ENCODE results near the gene TNFAIP3.

The TNFAIP3 gene

GRCh38 chr6:137913996-137914529, 47.0 kb downstream of the TNFAIP3 start:
- H3K36me3 Mint-ChIP-seq (ENCODE audit: low read depth), result no peaks in the 10 kb centered on the region
- H3K4me3 Mint-ChIP-seq, result no peak overlapping the region
- H3K27ac Mint-ChIP-seq, result no peak overlapping the region
- H3K4me1 Mint-ChIP-seq (ENCODE audit: low read depth), result peaks cover 52% of the 10 kb centered on the region
- peaks cover 9% of the 10 kb centered on the region for H3K9me3 Mint-ChIP-seq
- no peaks in the 10 kb centered on the region for H3K27me3 Mint-ChIP-seq
- intact Hi-C loops (cut with micrococcal nuclease), result no loop called here

GRCh38 chr6:137914530-137915193, 47.6 kb downstream of the TNFAIP3 start:
- intact Hi-C loops (cut with micrococcal nuclease), result no loop called here
- Mint-ChIP-seq H3K27me3 (no peaks in the 10 kb centered on the region), H3K9me3 (peaks cover 9% of the 10 kb centered on the region), H3K36me3 (ENCODE audit: low read depth) (no peaks in the 10 kb centered on the region), H3K27ac (no peak overlapping the region), H3K4me1 (ENCODE audit: low read depth) (peaks cover 46% of the 10 kb centered on the region), H3K4me3 (no peak overlapping the region)

- Mint-ChIP-seq H3K4me3 (no peak overlapping the region), H3K36me3 (ENCODE audit: low read depth) (no peaks in the 10 kb centered on the region), H3K9me3 (peaks cover 9% of the 10 kb centered on the region), H3K4me1 (ENCODE audit: low read depth) (peaks cover 36% of the 10 kb centered on the region), H3K27me3 (no peaks in the 10 kb centered on the region), H3K27ac (no peak overlapping the region)
- intact Hi-C loops (cut with micrococcal nuclease), result no loop called here
Measured at GRCh38 chr6:137915790-137916189, 48.7 kb downstream of the TNFAIP3 start.

GRCh38 chr6:137917551-137918325, 50.7 kb downstream of the TNFAIP3 start:
- intact Hi-C loops (cut with micrococcal nuclease), result no loop called here
- peaks cover 9% of the 10 kb centered on the region for H3K9me3 Mint-ChIP-seq
- no peaks in the 10 kb centered on the region for H3K36me3 Mint-ChIP-seq (ENCODE audit: low read depth)
- peaks cover 30% of the 10 kb centered on the region for H3K4me1 Mint-ChIP-seq (ENCODE audit: low read depth)
- no peak overlapping the region for H3K27ac Mint-ChIP-seq
- H3K4me3 Mint-ChIP-seq, result no peak overlapping the region
- H3K27me3 Mint-ChIP-seq, result no peaks in the 10 kb centered on the region

GRCh38 chr6:137919502-137919823, 52.4 kb downstream of the TNFAIP3 start:
- Mint-ChIP-seq H3K36me3 (ENCODE audit: low read depth) (no peaks in the 10 kb centered on the region), H3K27ac (no peak overlapping the region), H3K27me3 (no peaks in the 10 kb centered on the region), H3K9me3 (no peaks in the 10 kb centered on the region), H3K4me1 (ENCODE audit: low read depth) (peaks cover 38% of the 10 kb centered on the region), H3K4me3 (no peak overlapping the region)
- intact Hi-C loops (cut with micrococcal nuclease), result no loop called here

- intact Hi-C loops (cut with micrococcal nuclease), result no loop called here
- no peak overlapping the region for H3K27ac Mint-ChIP-seq
- no peak overlapping the region for H3K4me3 Mint-ChIP-seq
Measured at GRCh38 chr6:137919837-137920730, 53.0 kb downstream of the TNFAIP3 start.

GRCh38 chr6:137921823-137922222, 54.8 kb downstream of the TNFAIP3 start:
- intact Hi-C loops (cut with micrococcal nuclease), result no loop called here
- H3K4me3 Mint-ChIP-seq, result no peak overlapping the region
- H3K27ac Mint-ChIP-seq, result no peak overlapping the region
- no peaks in the 10 kb centered on the region for H3K9me3 Mint-ChIP-seq
- H3K27me3 Mint-ChIP-seq, result no peaks in the 10 kb centered on the region
- peaks cover 45% of the 10 kb centered on the region for H3K4me1 Mint-ChIP-seq (ENCODE audit: low read depth)
- H3K36me3 Mint-ChIP-seq (ENCODE audit: low read depth), result no peaks in the 10 kb centered on the region

More at GRCh38 chr6:137919837-137920730, 53.0 kb downstream of the TNFAIP3 start:
- no peaks in the 10 kb centered on the region for H3K36me3 Mint-ChIP-seq (ENCODE audit: low read depth)
- H3K9me3 Mint-ChIP-seq, result no peaks in the 10 kb centered on the region
- H3K27me3 Mint-ChIP-seq, result no peaks in the 10 kb centered on the region
- peaks cover 34% of the 10 kb centered on the region for H3K4me1 Mint-ChIP-seq (ENCODE audit: low read depth)

GRCh38 chr6:137923866-137924653, 57.0 kb downstream of the TNFAIP3 start:
- no peaks in the 10 kb centered on the region for H3K36me3 Mint-ChIP-seq (ENCODE audit: low read depth)
- H3K4me3 Mint-ChIP-seq, result no peak overlapping the region
- H3K27ac Mint-ChIP-seq, result no peak overlapping the region
- no peaks in the 10 kb centered on the region for H3K9me3 Mint-ChIP-seq
- H3K27me3 Mint-ChIP-seq, result no peaks in the 10 kb centered on the region
- intact Hi-C loops (cut with micrococcal nuclease), result no loop called here
- peaks cover 68% of the 10 kb centered on the region for H3K4me1 Mint-ChIP-seq (ENCODE audit: low read depth)

- intact Hi-C loops (cut with micrococcal nuclease), result loop anchor here (5.0 kb wide), 1 partner anchor 53 kb away; no protein-coding TSS in a partner anchor
- Mint-ChIP-seq H3K4me3 (no peak overlapping the region), H3K4me1 (ENCODE audit: low read depth) (peaks cover 70% of the 10 kb centered on the region), H3K36me3 (ENCODE audit: low read depth) (no peaks in the 10 kb centered on the region), H3K9me3 (no peaks in the 10 kb centered on the region), H3K27ac (peak overlapping the region; percentile 40), H3K27me3 (no peaks in the 10 kb centered on the region)
Measured at GRCh38 chr6:137925141-137925698, 58.2 kb downstream of the TNFAIP3 start.

- Mint-ChIP-seq H3K4me1 (ENCODE audit: low read depth) (peaks cover 70% of the 10 kb centered on the region), H3K4me3 (no peak overlapping the region), H3K9me3 (no peaks in the 10 kb centered on the region), H3K27ac (peak overlapping the region; percentile 40), H3K27me3 (no peaks in the 10 kb centered on the region), H3K36me3 (ENCODE audit: low read depth) (no peaks in the 10 kb centered on the region)
- intact Hi-C loops (cut with micrococcal nuclease), result loop anchor here (5.0 kb wide), 1 partner anchor 54 kb away; no protein-coding TSS in a partner anchor
Measured at GRCh38 chr6:137926207-137926731, 59.2 kb downstream of the TNFAIP3 start.

GRCh38 chr6:137926985-137927384, 59.9 kb downstream of the TNFAIP3 start:
- H3K4me1 Mint-ChIP-seq (ENCODE audit: low read depth), result peaks cover 68% of the 10 kb centered on the region
- H3K4me3 Mint-ChIP-seq, result no peak overlapping the region
- no peaks in the 10 kb centered on the region for H3K27me3 Mint-ChIP-seq
- no peaks in the 10 kb centered on the region for H3K9me3 Mint-ChIP-seq
- no peaks in the 10 kb centered on the region for H3K36me3 Mint-ChIP-seq (ENCODE audit: low read depth)
- peak overlapping the region; percentile 89 for H3K27ac Mint-ChIP-seq
- intact Hi-C loops (cut with micrococcal nuclease), result loop anchor here (5.0 kb wide), 1 partner anchor 55 kb away; no protein-coding TSS in a partner anchor

GRCh38 chr6:137927777-137928218, 60.7 kb downstream of the TNFAIP3 start:
- Mint-ChIP-seq H3K4me3 (peak overlapping the region; percentile 64), H3K9me3 (no peaks in the 10 kb centered on the region), H3K27me3 (no peaks in the 10 kb centered on the region), H3K4me1 (ENCODE audit: low read depth) (peaks cover 65% of the 10 kb centered on the region), H3K27ac (peak overlapping the region; percentile 89), H3K36me3 (ENCODE audit: low read depth) (no peaks in the 10 kb centered on the region)
- intact Hi-C loops (cut with micrococcal nuclease), result loop anchor here (5.0 kb wide), 1 partner anchor 55 kb away; no protein-coding TSS in a partner anchor

Data from dendritic cell treated with granulocyte-macrophage colony-stimulating factor and Interleukin-4, amounts not matched to agents 40 ng/mL and 50 ng/mL, for 4 days (primary cell).